Ascending aorta (tissue), 2 donors: ENCODE data around the gene ESRRB. TPM values are rescaled to one million over a fixed set of nuclear protein-coding genes. Genes with fewer than 3 reads are reported as not detected.

Experiments
- DNase-seq, 2 donors: peaks; one replicate each; pipeline ENCODE4 v3.0.0-alpha.2; 2019; ENCODE audit warnings: low spot score in 2 of 2
- H3K27ac ChIP-seq, 2 donors: fragments of 200-600 bp; sonication (generic); one replicate each; pipeline ENCODE4 v1.5.1; 2016 to 2017; ENCODE audit warnings: mild to moderate bottlenecking in 1 of 2
- H3K27me3 ChIP-seq: fragments of 200-600 bp; sonication (generic); one replicate; pipeline ENCODE4 v1.5.1; 2017
- H3K36me3 ChIP-seq, 2 donors: fragments of 200-600 bp; sonication (generic); one replicate each; pipeline ENCODE4 v1.5.1; 2016
- H3K4me1 ChIP-seq, 2 donors: fragments of 200-600 bp; sonication (generic); one replicate each; pipeline ENCODE4 v1.5.1; 2016 to 2017; ENCODE audit warnings: mild to moderate bottlenecking in 1 of 2
- H3K4me3 ChIP-seq, 2 donors: fragments of 200-600 bp; sonication (generic); one replicate each; pipeline ENCODE4 v1.5.1; 2016 to 2017; ENCODE audit warnings: mild to moderate bottlenecking in 1 of 2
- H3K9me3 ChIP-seq, 2 donors: fragments of 200-600 bp; sonication (generic); one replicate each; pipeline ENCODE4 v1.5.1; 2016
- intact Hi-C: fragments of 100-400 bp; cut with DNase I; formaldehyde crosslinking; loops from one replicate; pipeline ENCODE4 v1.15.1; 2023
- total RNA-seq: library from RNA; depleted of rRNA; stranded (reverse); fragments of >200 nt; gene quantifications from one replicate; pipeline ENCODE4 v1.1.0, GENCODE V29; 2016
- TF ChIP-seq, protein P1 (sequence below), 3 experiments: fragments of 200-600 bp in 2 of 3; fragments of 450-650 bp in 1 of 3; sonication (generic) in 2 of 3; IDR thresholded peaks; one replicate each; pipeline ENCODE4 v1.5.1; 2016 to 2019; ENCODE audit warnings: antibody characterized with exemption in 3 of 3, mild to moderate bottlenecking in 1 of 3, moderate library complexity in 1 of 3

ESRRB gene
- total RNA-seq, 1 donor from 2014 or later = 1.6 TPM

DNA sequence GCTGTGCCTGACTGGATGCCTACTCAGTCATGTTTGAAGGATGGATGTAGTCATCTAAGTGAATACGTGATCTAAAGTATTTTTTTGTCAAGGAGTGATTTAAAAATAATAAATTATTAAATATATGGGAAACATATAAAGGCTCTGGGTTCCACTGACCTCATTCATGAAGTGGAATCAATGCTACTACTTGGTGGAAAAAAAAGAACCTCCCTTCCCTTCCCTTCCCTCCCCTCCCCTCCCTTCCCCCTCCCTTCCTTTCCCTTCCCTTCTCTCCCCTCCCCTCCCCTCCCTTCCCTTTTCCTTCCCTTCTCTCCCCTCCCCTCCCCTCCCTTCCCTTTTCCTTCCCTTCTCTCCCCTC is 162.7 kb downstream of the ESRRB start:
- TF ChIP-seq, protein P1, sequence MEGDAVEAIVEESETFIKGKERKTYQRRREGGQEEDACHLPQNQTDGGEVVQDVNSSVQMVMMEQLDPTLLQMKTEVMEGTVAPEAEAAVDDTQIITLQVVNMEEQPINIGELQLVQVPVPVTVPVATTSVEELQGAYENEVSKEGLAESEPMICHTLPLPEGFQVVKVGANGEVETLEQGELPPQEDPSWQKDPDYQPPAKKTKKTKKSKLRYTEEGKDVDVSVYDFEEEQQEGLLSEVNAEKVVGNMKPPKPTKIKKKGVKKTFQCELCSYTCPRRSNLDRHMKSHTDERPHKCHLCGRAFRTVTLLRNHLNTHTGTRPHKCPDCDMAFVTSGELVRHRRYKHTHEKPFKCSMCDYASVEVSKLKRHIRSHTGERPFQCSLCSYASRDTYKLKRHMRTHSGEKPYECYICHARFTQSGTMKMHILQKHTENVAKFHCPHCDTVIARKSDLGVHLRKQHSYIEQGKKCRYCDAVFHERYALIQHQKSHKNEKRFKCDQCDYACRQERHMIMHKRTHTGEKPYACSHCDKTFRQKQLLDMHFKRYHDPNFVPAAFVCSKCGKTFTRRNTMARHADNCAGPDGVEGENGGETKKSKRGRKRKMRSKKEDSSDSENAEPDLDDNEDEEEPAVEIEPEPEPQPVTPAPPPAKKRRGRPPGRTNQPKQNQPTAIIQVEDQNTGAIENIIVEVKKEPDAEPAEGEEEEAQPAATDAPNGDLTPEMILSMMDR (IDR thresholded peaks at IDR 0.05) = no peak
- H3K9me3 ChIP-seq = no peaks in the 10 kb centered on the region
- H3K4me3 ChIP-seq = no peak overlapping the region
- no peaks in the 10 kb centered on the region for H3K36me3 ChIP-seq
- no peak overlapping the region for H3K27ac ChIP-seq
- H3K27me3 ChIP-seq = no peaks in the 10 kb centered on the region
- DNase-seq = no peak
- H3K4me1 ChIP-seq = no peaks in the 10 kb centered on the region
- intact Hi-C loops = no loop called here

DNA sequence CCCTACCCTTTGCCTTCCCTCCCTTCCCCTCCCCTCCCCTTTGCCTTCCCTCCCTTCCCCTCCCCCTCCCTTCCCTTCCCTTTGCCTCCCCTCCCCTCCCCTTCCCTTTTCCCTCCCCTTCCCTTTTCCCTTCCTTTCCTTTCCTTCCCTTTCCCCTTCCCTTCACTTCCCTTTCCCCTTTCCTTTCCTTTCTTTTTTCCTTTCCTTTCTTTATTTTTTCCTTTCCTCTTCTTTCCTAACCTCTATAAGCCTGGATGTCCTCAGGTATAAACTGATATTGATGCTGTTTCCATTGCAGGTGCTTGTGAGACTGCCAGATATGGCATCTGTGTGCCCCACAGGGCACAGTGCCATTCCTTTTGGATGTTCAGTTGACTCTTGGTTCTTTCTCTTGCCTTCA is 163.2 kb downstream of the ESRRB start:
- no peak for DNase-seq
- no peaks in the 10 kb centered on the region for H3K36me3 ChIP-seq
- no peaks in the 10 kb centered on the region for H3K9me3 ChIP-seq
- H3K27me3 ChIP-seq = no peaks in the 10 kb centered on the region
- no peaks in the 10 kb centered on the region for H3K4me1 ChIP-seq
- H3K27ac ChIP-seq = no peak overlapping the region
- intact Hi-C loops = no loop called here
- TF ChIP-seq, protein P1 (IDR thresholded peaks at IDR 0.05) = no peak
- no peak overlapping the region for H3K4me3 ChIP-seq

DNA sequence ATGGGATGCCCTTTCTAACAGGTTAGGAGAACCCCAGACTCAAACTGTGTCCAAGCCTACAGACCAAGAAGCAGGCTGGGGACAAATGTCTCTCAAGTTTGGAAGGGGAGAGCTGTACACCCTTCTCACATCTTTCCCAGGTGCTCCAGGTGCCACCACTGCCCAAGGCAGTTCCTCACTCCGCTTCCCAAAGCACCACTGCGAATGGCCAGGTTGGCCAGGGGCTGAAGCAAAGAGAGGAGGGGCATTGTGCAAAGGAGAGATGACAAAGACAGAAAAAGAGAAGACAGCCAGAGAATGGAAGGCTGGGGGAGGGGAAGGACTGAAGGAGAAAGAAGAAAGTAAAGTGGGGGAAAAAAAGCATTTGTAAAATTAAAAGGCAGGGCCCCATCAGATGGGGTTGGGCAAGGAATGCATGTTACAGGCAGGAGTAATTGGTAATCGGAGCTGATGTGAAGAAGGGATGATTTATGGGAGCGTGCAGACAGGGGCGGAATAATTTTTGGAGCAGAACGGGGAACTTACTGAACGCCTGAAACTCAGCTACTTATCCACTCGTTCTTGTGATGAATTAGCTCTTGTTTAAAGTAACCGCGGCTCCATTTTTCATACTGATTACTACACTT is 165.8 kb downstream of the ESRRB start:
- no peaks in the 10 kb centered on the region for H3K9me3 ChIP-seq
- no peaks in the 10 kb centered on the region for H3K36me3 ChIP-seq
- no peaks in the 10 kb centered on the region for H3K4me1 ChIP-seq
- no peak for DNase-seq
- TF ChIP-seq, protein P1 (IDR thresholded peaks at IDR 0.05) = no peak
- H3K27me3 ChIP-seq = no peaks in the 10 kb centered on the region
- H3K27ac ChIP-seq = no peak overlapping the region
- H3K4me3 ChIP-seq = no peak overlapping the region
- intact Hi-C loops = no loop called here

DNA sequence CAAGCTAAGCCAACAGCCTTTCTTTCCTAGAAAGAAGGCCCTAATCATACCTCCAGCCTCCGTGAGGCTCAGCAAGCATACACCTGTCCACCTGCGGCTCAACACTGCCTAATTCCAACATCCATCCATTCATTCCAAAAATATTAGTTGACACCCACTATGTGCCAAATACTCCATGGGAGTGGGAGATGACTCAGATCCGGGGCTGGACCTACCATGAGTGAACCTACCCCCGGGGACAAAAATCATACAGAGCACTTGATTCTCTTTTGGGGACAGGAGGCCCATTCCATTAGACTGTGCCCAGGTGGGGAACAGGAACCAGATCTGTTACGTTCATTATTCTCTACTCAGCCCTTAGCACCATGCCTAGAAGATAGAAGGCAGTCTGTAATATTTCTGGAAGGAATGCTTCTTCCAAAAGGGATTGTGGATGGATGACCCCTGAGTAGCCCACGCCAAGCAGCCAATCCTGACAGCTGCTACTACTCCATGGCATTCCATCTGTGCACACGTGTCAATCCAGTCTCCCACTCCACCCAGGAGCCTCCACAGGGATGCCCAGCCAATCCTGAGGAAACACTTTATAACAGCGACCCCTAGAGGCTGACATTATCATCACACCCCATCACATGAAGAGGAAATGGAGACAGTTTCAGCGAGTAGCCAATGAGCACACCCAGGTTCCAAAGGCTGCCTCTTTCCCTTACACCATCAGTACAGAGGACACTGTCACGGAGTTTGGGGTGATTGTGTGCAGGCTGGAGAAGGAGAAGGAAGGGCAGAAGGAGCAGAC is 170.7 kb downstream of the ESRRB start:
- intact Hi-C loops = no loop called here
- Histone ChIP-seq H3K36me3 (no peaks in the 10 kb centered on the region), H3K27me3 (no peaks in the 10 kb centered on the region), H3K4me1 (no peaks in the 10 kb centered on the region), H3K9me3 (no peaks in the 10 kb centered on the region), H3K27ac (no peak overlapping the region), H3K4me3 (no peak overlapping the region)
- TF ChIP-seq, protein P1 (IDR thresholded peaks at IDR 0.05) = no peak
- no peak for DNase-seq

DNA sequence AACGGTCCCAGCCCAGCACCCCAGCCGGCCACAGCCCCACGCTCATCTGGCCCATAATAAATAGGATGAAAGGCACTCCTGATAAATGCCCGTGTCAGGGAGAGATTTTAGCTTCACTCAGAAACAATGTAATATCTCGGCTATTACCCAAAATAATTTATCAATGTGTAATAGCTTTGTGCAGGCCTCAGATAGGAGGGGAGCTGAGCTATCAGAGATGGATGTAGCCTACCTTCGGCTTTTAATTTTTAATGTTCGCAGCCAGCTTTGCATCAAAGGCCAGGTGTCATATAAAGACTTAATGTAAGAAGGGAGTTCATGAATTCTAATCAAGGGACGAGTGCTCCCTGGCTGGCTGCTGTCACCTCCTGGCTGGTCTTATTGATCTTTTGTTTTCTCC is 171.9 kb downstream of the ESRRB start:
- intact Hi-C loops = loop anchor here (2.0 kb wide), 1 partner anchor 37 kb away; no protein-coding TSS in a partner anchor
- TF ChIP-seq, protein P1 (IDR thresholded peaks at IDR 0.05) = no peak
- no peaks in the 10 kb centered on the region for H3K36me3 ChIP-seq
- no peaks in the 10 kb centered on the region for H3K27me3 ChIP-seq
- DNase-seq = no peak
- no peaks in the 10 kb centered on the region for H3K4me1 ChIP-seq
- no peak overlapping the region for H3K27ac ChIP-seq
- no peak overlapping the region for H3K4me3 ChIP-seq
- no peaks in the 10 kb centered on the region for H3K9me3 ChIP-seq
